GM15510 (cell line): ENCODE data around the gene PPP2R5E.

Experiments
- POLR2A ChIP-seq: IDR thresholded peaks from 3 replicates; pipeline ENCODE4 v1.6.1; 2011; ENCODE audit warnings: borderline replicate concordance; ENCODE audit not compliant: insufficient read length; ENCODE audit errors: extremely low read depth

Gene PPP2R5E

GRCh38 chr14:63543000-63543825, at the start of gene PPP2R5E:
PPP2R5E (minus strand) TSS chr14:63543377; CDS start chr14:63539685, 3,692 bp downstream.
- peak; percentile 94 for TF ChIP-seq POLR2A

DNA sequence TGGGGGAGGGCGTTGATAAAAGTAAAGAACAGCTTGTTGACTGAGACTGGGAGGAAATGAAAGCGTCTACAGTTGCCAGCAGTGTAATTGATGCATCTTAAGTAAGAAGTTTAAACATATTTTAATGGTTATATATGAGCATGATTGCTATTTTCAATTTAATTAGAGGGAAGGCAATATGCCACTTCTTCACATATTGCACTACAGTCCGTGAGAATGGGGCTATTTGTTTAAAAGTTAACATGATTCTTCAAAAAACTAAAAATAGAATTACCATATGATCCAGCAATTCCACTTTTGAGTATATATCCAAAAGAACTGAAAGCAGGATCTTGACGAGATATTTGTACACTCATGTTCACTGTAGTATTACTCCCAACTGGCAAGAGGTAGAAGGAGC, 38.3 kb upstream of the PPP2R5E start:
- no peak for TF ChIP-seq POLR2A

- no peak for TF ChIP-seq POLR2A
These were observed 35.1 kb upstream of the PPP2R5E start for GRCh38 chr14:63578300-63578699.

DNA sequence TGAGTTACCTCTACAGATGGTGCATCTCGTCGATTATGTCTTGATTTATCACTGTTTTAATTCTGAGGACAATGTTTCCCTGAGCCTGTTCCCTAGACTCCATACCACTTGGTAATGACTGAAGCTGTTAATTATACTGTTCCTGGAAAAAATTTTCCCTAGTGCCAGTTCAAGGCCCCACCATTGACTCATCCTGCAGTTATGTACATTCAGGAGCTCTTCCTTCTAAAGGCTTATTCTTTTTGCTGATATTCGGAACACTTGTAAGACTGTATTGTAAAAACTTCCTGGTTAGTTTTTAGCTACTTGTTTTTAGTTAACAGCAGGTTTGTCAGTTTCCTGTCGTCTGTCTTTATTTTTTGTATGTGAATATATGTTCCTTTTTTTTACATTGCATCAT, 30.4 kb upstream of the PPP2R5E start:
- no peak for TF ChIP-seq POLR2A

- TF ChIP-seq POLR2A, result no peak
These were observed 22.3 kb upstream of the PPP2R5E start for GRCh38 chr14:63565448-63565847.

GRCh38 chr14:63564318-63564717, 21.1 kb upstream of the PPP2R5E start:
- no peak for TF ChIP-seq POLR2A

GRCh38 chr14:63563370-63564026, 20.3 kb upstream of the PPP2R5E start:
- TF ChIP-seq POLR2A, result no peak

DNA sequence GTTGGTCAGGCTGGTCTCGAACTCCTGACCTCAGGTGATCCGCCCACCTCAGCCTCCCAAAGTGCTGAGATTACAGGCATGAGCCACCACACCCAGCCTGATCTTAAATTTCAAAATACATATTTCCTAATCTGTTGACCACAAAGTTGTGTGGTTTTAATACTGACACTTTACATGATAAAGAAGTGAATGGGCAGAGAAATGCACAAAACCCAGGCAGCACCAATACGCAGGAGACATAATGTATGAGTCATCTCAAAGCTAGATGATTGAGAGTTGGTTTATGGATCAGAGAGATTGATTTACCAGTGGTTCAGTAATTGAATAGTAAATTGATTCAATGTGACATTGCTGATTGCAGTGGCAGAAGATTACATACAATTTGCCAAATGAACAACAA, 19.2 kb upstream of the PPP2R5E start:
- no peak for TF ChIP-seq POLR2A

DNA sequence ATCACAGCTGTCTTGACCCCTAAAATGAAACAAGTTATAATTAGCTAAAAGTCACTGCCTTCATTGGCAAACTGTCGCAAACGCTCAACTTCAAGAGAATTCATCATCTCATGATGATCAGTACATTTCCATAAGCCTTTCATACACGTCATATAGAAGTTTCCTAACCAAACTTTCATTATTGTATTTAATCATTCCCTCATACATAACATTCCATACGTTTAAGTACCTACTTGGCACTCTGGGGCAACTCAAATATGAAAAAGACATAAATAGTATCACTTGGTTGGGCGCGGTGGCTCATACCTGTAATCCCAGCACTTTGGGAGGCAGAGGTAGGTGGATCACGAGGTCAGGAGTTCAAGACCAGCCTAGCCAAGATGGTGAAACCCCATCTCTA, 12.4 kb upstream of the PPP2R5E start:
- TF ChIP-seq POLR2A, result no peak

DNA sequence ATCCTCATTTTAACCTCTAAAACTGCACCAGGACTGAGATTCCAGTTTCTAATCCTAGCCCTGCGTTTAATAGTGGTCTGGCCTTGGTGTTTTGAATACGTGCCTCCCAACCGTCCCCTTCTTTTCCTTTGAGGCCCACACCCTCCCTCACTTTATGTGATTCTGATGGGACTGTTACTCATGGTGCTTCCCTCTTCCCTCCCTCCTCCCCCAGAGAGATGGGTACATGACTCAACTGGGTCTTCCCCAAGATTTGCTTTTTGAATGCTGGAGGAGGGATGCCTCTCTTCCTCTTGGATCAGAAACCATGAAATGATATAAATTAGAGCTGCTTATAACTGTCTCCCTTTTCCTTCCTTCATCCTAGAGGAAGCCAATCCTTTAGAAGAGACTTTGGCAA, 8.2 kb upstream of the PPP2R5E start:
- no peak for TF ChIP-seq POLR2A

DNA sequence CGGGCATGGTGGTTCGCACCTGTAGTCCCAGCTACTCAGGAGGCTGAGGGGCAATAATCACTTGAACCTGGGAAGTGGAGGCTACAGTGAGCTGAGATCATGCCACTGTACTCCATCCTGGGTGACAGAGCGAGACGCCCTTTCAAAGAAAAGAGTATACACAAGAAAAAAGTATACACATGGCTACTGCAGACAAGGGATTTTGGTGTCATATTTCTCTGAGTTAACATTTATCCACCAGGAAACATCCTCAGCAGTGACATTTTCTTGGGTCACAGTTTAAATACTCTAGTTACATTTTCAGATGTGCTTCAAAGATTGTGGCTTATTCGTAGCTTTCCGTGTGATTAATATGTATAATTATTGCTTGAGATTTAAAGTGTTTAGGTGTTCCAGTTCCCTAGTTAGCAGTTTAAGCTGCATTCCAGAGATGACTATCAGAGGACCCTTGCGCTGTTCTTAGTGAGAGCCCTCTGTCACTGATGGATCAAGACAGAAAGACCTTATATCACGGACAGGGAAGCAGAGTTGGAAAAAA, 4.7 kb upstream of the PPP2R5E start:
- no peak for TF ChIP-seq POLR2A

DNA sequence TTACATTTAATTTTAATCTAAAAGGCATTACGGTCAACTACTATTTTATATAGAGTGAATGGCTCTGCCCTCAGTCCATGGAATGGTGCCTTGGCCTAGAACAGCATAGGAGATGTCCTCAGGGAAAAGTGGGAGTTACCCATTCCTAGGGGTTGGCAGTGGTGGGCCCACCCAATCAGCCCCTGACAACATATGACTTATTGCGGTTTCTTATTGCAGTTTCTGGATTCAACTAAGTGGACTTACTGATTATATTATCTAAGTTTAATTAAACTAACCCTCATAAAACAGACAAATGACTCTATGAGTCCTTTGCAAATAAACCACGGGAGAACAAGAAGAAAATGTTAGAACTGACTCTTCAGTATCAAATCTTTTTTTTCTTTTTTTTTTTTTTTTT, 2.3 kb upstream of the PPP2R5E start:
- no peak for TF ChIP-seq POLR2A

DNA sequence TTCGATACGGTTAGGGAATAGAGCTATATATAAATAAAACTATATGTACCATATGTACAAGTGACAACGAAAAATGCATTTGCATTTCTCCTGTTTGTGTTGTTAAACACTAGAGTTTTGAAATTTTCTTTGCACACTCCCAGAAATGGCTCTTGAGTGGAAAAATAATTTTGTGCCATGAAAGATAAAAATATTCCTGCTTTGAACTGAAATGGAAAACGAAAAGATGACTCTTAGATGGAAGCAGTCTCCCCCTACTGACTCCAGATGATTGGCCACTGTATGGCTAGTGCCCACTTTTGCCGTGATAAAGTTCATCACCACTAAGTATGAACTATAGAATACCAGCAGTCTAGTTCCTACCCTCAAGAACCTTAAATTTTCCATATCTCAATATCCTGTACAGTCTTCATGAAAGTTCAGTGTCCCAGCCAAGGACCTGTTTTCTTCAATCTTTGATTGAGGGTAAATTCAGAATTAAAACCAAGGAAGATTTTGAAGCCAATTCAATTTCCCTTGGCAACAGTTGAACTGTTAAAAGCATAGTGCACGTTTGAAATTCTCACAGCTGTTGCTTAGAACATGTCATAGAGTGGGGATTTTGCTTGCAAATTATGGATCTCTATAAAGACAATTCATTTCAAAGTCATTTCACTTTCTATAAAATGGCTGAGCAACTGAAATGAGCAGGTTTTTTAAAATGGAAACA, 1.6 kb upstream of the PPP2R5E start:
- TF ChIP-seq POLR2A, result no peak

DNA sequence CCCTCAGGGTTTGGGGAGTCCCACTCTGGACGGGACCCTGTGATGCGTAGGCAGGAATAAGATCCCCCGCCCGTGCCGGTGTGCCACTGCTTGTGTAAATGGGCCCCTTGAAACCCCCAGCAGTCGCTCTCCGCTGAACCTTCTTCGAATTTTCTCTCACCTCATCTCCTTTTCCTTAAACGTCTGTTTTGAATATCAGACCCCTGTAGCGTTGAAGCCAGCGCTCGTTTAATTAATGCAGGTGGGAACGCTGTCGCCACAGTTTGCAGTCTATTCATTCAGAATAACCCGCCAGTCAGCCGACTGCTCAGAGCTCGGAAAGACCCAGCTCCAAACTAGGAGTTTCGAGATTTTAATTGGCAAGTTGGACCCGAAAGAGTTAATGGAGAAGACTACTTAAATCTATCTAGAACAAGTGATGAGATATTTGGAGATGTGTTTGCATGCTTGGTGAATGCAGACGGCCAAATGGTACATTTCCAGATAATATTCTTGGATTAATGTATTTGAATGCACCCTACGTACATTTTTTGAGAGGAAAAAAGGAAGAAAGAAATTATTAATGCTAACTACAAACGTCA, 739 bp upstream of the PPP2R5E start:
- no peak for TF ChIP-seq POLR2A
